HEK293 (cell line): ENCODE results near the gene SUFU.

Experiments
- FEZF1 ChIP-seq: fragments of 450-650 bp; formaldehyde crosslinking; IDR thresholded peaks from 2 replicates; pipeline ENCODE4 v1.5.1; 2016; ENCODE audit warnings: missing biosample characterization, missing genetic modification characterization
- HOXD13 ChIP-seq: sonication (generic); formaldehyde crosslinking; IDR thresholded peaks from 2 replicates; pipeline ENCODE4 v1.8.0; 2022; ENCODE audit warnings: missing genetic modification reagents, borderline replicate concordance
- KLF17 ChIP-seq: fragments of 450-650 bp; formaldehyde crosslinking; IDR thresholded peaks from 2 replicates; pipeline ENCODE4 v1.5.1; 2016; ENCODE audit warnings: missing biosample characterization, missing genetic modification characterization
- SETDB1 ChIP-seq: IDR thresholded peaks from one replicate; pipeline ENCODE4 v1.6.1; 2017; ENCODE audit warnings: mild to moderate bottlenecking, low read length, moderate library complexity, mixed read lengths; ENCODE audit not compliant: insufficient read length
- SP2 ChIP-seq: fragments of 450-650 bp; formaldehyde crosslinking; IDR thresholded peaks from 2 replicates; pipeline ENCODE4 v1.5.1; 2016; ENCODE audit warnings: missing biosample characterization, missing genetic modification characterization
- ZBTB21 ChIP-seq: fragments of 450-650 bp; formaldehyde crosslinking; IDR thresholded peaks from 2 replicates; pipeline ENCODE4 v1.5.1; 2017; ENCODE audit warnings: missing biosample characterization, missing genetic modification characterization
- ZNF121 ChIP-seq: fragments of 450-650 bp; formaldehyde crosslinking; IDR thresholded peaks from 2 replicates; pipeline ENCODE4 v1.5.1; 2016; ENCODE audit warnings: missing biosample characterization, missing genetic modification characterization
- ZNF140 ChIP-seq: fragments of 450-650 bp; formaldehyde crosslinking; IDR thresholded peaks from 2 replicates; pipeline ENCODE4 v1.5.1; 2016; ENCODE audit warnings: missing biosample characterization, missing genetic modification characterization
- ZNF146 ChIP-seq: fragments of 450-650 bp; formaldehyde crosslinking; IDR thresholded peaks from 2 replicates; pipeline ENCODE4 v1.5.1; 2016; ENCODE audit warnings: missing biosample characterization, missing genetic modification characterization
- ZNF148 ChIP-seq: fragments of 450-650 bp; formaldehyde crosslinking; IDR thresholded peaks from 2 replicates; pipeline ENCODE4 v1.5.0; 2017; ENCODE audit warnings: missing biosample characterization, missing genetic modification characterization, borderline replicate concordance
- ZNF302 ChIP-seq: fragments of 450-650 bp; formaldehyde crosslinking; IDR thresholded peaks from 2 replicates; pipeline ENCODE4 v1.5.1; 2016; ENCODE audit warnings: missing biosample characterization, missing genetic modification characterization, low read depth
- ZNF335 ChIP-seq: fragments of 450-650 bp; formaldehyde crosslinking; conservative IDR thresholded peaks from 2 replicates; pipeline ENCODE4 v1.5.1; 2016; ENCODE audit warnings: missing biosample characterization, missing genetic modification characterization
- ZNF529 ChIP-seq: fragments of 450-650 bp; formaldehyde crosslinking; IDR thresholded peaks from 2 replicates; pipeline ENCODE4 v1.5.1; 2017; ENCODE audit warnings: missing genetic modification characterization, missing biosample characterization; ENCODE audit not compliant: insufficient replicate concordance
- ZNF600 ChIP-seq: fragments of 450-650 bp; formaldehyde crosslinking; IDR thresholded peaks from 2 replicates; pipeline ENCODE4 v1.5.1; 2016; ENCODE audit warnings: missing biosample characterization, missing genetic modification characterization
- ZNF610 ChIP-seq: fragments of 450-650 bp; formaldehyde crosslinking; IDR thresholded peaks from 2 replicates; pipeline ENCODE4 v1.5.1; 2016; ENCODE audit warnings: missing biosample characterization, missing genetic modification characterization, borderline replicate concordance
- ZSCAN16 ChIP-seq: fragments of 450-650 bp; formaldehyde crosslinking; IDR thresholded peaks from 2 replicates; pipeline ENCODE4 v1.5.1; 2016; ENCODE audit warnings: missing biosample characterization, missing genetic modification characterization
- TF ChIP-seq, protein P1 (sequence below): fragments of 450-650 bp; formaldehyde crosslinking; IDR thresholded peaks from 2 replicates; pipeline ENCODE4 v1.5.1; 2016; ENCODE audit warnings: missing biosample characterization, missing genetic modification characterization
- TF ChIP-seq, protein P2 (sequence below): fragments of 450-650 bp; formaldehyde crosslinking; IDR thresholded peaks from 2 replicates; pipeline ENCODE4 v1.5.1; 2016; ENCODE audit warnings: missing biosample characterization, missing genetic modification characterization, borderline replicate concordance
- TF ChIP-seq, protein P3 (sequence below): fragments of 450-650 bp; formaldehyde crosslinking; IDR thresholded peaks from 2 replicates; pipeline ENCODE4 v1.5.1; 2016; ENCODE audit warnings: missing biosample characterization, missing genetic modification characterization
- TF ChIP-seq, protein P4 (sequence below): fragments of 450-650 bp; formaldehyde crosslinking; conservative IDR thresholded peaks from 2 replicates; pipeline ENCODE4 v1.5.1; 2016; ENCODE audit warnings: low read depth, missing biosample characterization, missing genetic modification characterization
- TF ChIP-seq, protein P5 (sequence below): fragments of 450-650 bp; formaldehyde crosslinking; IDR thresholded peaks from 2 replicates; pipeline ENCODE4 v1.5.1; 2016; ENCODE audit warnings: missing biosample characterization, missing genetic modification characterization

Gene SUFU

DNA sequence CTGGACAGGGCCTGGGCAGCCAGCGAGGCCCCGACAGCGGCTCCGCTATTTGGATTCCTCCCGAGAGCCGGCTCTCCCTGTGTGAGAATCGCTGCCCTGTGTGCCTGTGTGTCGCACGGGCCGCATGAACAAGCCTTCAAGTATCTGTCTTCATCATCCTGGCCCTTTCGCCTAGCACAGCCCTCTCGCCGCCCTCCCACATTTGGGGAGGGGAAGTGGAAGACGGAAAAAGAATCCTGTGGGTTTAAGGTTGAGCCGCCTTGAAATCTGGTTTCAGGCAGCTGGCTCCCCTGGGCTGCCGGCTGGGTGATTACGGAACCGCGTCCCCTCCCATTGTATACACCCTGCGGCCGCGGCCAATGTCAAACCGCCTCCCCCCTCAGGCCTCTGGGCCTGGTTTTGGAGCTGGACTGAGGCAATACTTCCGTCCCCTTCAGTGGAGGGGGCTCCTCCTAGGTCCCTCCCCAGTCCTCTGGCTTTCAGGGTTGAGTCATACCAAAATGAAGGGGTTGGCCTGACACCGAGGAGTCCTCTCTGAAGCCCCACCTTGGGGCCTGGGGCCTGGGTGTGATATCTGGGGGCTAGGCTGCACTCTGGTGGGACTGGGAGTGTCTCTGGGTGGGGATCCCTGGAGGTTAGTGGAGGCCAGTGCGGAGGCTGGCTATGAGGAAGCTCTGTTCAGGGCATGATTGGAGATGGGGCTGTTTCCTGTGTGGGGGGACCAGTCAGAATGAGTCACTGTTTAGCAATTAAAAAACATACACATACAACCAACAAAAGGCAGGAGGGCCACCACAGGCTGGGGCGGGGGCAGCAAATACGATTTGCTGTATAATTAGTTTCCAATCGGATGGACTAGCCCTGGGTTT is 142.2 kb downstream of the SUFU start (continued):
- TF ChIP-seq ZBTB21 (tag by site-specific recombination): no peak
- no peak for TF ChIP-seq ZNF529 (tag by site-specific recombination)
- no peak for TF ChIP-seq ZNF302 (tag by site-specific recombination)
- no peak for TF ChIP-seq ZSCAN16 (tag by site-specific recombination)
- TF ChIP-seq ZNF610 (tag by site-specific recombination): no peak
- TF ChIP-seq, protein P1, sequence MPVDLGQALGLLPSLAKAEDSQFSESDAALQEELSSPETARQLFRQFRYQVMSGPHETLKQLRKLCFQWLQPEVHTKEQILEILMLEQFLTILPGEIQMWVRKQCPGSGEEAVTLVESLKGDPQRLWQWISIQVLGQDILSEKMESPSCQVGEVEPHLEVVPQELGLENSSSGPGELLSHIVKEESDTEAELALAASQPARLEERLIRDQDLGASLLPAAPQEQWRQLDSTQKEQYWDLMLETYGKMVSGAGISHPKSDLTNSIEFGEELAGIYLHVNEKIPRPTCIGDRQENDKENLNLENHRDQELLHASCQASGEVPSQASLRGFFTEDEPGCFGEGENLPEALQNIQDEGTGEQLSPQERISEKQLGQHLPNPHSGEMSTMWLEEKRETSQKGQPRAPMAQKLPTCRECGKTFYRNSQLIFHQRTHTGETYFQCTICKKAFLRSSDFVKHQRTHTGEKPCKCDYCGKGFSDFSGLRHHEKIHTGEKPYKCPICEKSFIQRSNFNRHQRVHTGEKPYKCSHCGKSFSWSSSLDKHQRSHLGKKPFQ (tag by site-specific recombination): no peak
- no peak for TF ChIP-seq ZNF140 (tag by site-specific recombination)
- TF ChIP-seq ZNF121 (tag by site-specific recombination): no peak
- peak; percentile 79 for TF ChIP-seq SP2
- no peak for TF ChIP-seq SETDB1
- no peak for TF ChIP-seq ZNF148 (tag by site-specific recombination)
- TF ChIP-seq HOXD13 (CRISPR knock-in tag): no peak
- TF ChIP-seq KLF17: peak; percentile 96
- TF ChIP-seq ZNF146 (tag by site-specific recombination): no peak
- TF ChIP-seq, protein P2, sequence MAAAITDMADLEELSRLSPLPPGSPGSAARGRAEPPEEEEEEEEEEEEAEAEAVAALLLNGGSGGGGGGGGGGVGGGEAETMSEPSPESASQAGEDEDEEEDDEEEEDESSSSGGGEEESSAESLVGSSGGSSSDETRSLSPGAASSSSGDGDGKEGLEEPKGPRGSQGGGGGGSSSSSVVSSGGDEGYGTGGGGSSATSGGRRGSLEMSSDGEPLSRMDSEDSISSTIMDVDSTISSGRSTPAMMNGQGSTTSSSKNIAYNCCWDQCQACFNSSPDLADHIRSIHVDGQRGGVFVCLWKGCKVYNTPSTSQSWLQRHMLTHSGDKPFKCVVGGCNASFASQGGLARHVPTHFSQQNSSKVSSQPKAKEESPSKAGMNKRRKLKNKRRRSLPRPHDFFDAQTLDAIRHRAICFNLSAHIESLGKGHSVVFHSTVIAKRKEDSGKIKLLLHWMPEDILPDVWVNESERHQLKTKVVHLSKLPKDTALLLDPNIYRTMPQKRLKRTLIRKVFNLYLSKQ (tag by site-specific recombination): no peak
- TF ChIP-seq, protein P3, sequence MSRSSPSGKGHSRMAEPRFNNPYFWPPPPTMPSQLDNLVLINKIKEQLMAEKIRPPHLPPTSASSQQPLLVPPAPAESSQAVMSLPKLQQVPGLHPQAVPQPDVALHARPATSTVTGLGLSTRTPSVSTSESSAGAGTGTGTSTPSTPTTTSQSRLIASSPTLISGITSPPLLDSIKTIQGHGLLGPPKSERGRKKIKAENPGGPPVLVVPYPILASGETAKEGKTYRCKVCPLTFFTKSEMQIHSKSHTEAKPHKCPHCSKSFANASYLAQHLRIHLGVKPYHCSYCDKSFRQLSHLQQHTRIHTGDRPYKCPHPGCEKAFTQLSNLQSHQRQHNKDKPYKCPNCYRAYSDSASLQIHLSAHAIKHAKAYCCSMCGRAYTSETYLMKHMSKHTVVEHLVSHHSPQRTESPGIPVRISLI (tag by site-specific recombination): 0 out of 2 replicates have a peak, but pooled peaks have one; percentile 19
- peak; percentile 78; the same call in 1 of the 2 replicates for TF ChIP-seq ZNF600 (tag by site-specific recombination)
- TF ChIP-seq, protein P4, sequence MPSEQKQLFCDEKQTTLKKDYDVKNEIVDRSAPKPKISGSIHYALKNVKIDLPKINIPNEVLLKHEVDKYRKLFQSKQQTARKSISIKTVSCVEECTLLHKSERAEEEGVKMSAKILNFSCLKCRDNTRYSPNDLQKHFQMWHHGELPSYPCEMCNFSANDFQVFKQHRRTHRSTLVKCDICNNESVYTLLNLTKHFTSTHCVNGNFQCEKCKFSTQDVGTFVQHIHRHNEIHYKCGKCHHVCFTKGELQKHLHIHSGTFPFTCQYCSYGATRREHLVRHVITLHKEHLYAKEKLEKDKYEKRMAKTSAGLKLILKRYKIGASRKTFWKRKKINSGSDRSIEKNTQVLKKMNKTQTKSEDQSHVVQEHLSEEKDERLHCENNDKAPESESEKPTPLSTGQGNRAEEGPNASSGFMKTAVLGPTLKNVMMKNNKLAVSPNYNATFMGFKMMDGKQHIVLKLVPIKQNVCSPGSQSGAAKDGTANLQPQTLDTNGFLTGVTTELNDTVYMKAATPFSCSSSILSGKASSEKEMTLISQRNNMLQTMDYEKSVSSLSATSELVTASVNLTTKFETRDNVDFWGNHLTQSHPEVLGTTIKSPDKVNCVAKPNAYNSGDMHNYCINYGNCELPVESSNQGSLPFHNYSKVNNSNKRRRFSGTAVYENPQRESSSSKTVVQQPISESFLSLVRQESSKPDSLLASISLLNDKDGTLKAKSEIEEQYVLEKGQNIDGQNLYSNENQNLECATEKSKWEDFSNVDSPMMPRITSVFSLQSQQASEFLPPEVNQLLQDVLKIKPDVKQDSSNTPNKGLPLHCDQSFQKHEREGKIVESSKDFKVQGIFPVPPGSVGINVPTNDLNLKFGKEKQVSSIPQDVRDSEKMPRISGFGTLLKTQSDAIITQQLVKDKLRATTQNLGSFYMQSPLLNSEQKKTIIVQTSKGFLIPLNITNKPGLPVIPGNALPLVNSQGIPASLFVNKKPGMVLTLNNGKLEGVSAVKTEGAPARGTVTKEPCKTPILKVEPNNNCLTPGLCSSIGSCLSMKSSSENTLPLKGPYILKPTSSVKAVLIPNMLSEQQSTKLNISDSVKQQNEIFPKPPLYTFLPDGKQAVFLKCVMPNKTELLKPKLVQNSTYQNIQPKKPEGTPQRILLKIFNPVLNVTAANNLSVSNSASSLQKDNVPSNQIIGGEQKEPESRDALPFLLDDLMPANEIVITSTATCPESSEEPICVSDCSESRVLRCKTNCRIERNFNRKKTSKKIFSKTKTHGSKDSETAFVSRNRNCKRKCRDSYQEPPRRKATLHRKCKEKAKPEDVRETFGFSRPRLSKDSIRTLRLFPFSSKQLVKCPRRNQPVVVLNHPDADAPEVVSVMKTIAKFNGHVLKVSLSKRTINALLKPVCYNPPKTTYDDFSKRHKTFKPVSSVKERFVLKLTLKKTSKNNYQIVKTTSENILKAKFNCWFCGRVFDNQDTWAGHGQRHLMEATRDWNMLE (tag by site-specific recombination): no peak
- TF ChIP-seq, protein P5, sequence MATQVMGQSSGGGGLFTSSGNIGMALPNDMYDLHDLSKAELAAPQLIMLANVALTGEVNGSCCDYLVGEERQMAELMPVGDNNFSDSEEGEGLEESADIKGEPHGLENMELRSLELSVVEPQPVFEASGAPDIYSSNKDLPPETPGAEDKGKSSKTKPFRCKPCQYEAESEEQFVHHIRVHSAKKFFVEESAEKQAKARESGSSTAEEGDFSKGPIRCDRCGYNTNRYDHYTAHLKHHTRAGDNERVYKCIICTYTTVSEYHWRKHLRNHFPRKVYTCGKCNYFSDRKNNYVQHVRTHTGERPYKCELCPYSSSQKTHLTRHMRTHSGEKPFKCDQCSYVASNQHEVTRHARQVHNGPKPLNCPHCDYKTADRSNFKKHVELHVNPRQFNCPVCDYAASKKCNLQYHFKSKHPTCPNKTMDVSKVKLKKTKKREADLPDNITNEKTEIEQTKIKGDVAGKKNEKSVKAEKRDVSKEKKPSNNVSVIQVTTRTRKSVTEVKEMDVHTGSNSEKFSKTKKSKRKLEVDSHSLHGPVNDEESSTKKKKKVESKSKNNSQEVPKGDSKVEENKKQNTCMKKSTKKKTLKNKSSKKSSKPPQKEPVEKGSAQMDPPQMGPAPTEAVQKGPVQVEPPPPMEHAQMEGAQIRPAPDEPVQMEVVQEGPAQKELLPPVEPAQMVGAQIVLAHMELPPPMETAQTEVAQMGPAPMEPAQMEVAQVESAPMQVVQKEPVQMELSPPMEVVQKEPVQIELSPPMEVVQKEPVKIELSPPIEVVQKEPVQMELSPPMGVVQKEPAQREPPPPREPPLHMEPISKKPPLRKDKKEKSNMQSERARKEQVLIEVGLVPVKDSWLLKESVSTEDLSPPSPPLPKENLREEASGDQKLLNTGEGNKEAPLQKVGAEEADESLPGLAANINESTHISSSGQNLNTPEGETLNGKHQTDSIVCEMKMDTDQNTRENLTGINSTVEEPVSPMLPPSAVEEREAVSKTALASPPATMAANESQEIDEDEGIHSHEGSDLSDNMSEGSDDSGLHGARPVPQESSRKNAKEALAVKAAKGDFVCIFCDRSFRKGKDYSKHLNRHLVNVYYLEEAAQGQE (tag by site-specific recombination): no peak
- TF ChIP-seq FEZF1 (tag by site-specific recombination): peak; percentile 46
- peak; percentile 38 for TF ChIP-seq ZNF335
